Adrenal gland (tissue), 5 donors: ENCODE data around the gene RSU1.

Experiments used
- POLR2A ChIP-seq, 2 donors: fragments of 450-650 bp; IDR thresholded peaks; one replicate each; pipeline ENCODE4 v1.6.1; 2017; ENCODE audit warnings: antibody characterized with exemption in 2 of 2, mild to moderate bottlenecking in 2 of 2, moderate library complexity in 1 of 2
- TF ChIP-seq, protein P1 (sequence below), 6 experiments: fragments of 450-650 bp in 4 of 6; fragments of 200-600 bp in 2 of 6; sonication (generic) in 1 of 6; IDR thresholded peaks; 1 replicate in 5 of 6; 2 replicates in 1 of 6; pipeline versions ENCODE4 v1.5.1 to v1.8.0; 2016 to 2021; ENCODE audit warnings: antibody characterized with exemption in 6 of 6, mild to moderate bottlenecking in 2 of 6, moderate library complexity in 1 of 6
- donor health status: DM: no; HTN: no; CAD: no.

GRCh38 chr10:16545116-16545736 lies 272.0 kb downstream of the RSU1 start:
- TF ChIP-seq, protein P1, sequence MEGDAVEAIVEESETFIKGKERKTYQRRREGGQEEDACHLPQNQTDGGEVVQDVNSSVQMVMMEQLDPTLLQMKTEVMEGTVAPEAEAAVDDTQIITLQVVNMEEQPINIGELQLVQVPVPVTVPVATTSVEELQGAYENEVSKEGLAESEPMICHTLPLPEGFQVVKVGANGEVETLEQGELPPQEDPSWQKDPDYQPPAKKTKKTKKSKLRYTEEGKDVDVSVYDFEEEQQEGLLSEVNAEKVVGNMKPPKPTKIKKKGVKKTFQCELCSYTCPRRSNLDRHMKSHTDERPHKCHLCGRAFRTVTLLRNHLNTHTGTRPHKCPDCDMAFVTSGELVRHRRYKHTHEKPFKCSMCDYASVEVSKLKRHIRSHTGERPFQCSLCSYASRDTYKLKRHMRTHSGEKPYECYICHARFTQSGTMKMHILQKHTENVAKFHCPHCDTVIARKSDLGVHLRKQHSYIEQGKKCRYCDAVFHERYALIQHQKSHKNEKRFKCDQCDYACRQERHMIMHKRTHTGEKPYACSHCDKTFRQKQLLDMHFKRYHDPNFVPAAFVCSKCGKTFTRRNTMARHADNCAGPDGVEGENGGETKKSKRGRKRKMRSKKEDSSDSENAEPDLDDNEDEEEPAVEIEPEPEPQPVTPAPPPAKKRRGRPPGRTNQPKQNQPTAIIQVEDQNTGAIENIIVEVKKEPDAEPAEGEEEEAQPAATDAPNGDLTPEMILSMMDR (IDR thresholded peaks at IDR 0.05): peak; percentile 53 to 67 (median 60)
- no peak for TF ChIP-seq POLR2A (IDR thresholded peaks at IDR 0.05)
